GM10847 (cell line): Measurements from ENCODE around the gene RNF133.

Experiments
- POLR2A ChIP-seq: IDR thresholded peaks from 2 replicates; pipeline ENCODE4 v1.6.1; 2011; ENCODE audit not compliant: insufficient read length; ENCODE audit errors: extremely low read depth

The RNF133 gene

DNA sequence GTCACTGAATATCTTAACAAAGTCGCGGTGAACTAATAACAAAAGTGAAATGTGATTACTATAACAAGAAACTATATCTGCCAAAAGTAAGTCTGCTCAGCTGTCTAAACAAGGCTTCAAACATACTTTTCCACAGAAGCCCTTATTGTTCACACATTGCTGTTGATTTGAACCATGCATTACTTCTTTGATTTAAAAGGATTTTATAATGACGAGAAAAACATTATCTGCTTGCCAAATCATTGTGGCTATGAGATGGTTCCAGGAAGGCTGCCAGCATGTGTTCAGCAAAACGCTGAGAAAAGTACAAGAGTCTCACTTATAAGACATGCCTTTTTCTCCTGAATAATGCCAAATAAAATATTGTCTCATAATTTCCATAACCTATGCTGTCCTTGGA is 24.4 kb downstream of the RNF133 start:
- no peak for TF ChIP-seq POLR2A

DNA sequence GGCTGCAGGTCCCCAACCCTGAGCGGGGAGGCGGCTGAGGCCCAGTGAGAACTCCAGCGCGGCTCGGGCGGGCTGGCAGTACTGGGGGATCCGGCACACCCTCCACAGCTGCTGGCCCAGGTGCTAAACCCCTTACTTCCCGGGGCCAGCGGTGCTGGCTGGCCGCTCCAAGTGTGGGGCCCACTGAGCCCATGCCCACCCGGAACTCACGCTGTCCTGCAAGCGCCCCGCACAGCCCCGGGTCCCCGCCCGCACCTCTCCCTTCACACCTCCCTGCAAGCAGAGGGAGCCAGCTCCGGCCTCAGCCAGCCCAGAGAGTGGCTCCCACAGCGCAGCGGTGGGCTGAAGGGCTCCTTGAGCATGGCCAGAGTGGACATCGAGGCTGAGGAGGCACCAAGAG is 25.0 kb downstream of the RNF133 start:
- no peak for TF ChIP-seq POLR2A

DNA sequence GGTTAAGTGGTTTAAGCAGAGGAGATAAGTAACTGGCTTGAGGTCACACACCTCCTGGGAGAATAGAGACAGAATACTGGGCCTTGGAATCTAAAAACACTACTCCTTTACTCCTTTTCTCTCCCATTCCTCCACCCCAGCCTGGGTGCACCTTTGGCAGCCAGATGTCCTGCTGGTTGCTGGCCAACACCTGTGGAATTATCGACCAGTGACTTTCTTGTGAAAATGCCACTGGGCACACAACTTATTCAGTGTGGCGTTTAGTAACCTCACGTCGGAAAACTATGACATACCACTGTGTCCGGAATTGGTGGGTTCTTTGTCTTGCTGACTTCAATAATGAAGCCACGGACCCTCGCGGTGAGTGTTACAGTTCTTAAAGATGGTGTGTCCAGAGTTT is 26.4 kb downstream of the RNF133 start:
- no peak for TF ChIP-seq POLR2A

DNA sequence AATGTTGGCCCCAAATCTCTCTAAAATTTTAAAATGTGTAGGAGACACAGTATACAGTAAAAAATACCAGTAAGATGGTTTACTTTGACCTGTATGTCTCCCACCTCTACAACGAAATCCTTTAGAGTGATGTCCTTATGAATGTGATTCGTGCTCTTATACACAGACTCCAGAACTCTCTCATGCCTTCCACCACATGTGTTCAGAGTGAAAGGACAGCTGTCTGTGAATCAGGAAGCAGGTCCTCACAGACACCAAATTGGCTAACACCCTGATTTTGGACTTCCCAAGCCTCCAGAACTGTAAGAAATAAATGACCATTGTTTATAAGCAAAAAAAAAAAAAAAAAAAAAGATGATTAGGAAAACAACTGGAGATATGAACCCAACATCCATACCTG is 35.2 kb downstream of the RNF133 start:
- no peak for TF ChIP-seq POLR2A

DNA sequence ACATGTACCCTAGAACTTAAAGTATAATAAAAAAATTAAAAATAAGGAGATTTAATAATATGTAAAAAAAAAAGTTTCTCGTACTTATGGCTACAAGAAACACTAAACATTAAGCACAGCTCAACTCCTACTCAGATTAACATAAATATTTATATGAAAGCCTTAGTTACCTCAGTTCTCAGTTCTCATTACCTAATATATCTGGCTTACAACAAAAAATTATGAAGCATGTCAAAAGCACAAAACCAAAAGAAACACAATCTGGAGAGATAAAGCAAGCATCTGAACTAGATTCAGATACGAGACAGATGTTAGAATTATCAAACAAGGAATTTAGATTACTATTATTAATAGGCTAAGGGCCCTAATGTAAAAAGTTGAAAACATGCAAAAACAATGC is 40.1 kb downstream of the RNF133 start:
- TF ChIP-seq POLR2A: no peak

DNA sequence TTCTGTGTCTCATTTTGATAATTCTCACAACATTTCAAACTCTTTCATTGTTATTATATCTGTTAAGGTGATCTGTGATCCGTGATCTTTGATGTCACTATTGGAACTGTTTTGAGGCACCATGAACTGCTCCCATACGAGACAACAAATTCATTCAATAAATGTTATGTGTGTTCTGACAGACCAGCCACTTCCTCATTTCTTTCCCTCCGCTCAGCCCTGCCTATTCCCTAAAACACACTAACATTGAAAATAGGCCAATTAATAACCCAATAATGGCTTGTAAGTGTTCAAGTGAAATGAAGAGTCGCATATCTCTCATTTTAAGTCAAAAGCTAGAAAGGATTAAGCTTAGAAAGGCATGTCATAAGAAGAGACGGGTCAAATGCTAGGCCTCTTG is 45.2 kb downstream of the RNF133 start:
- TF ChIP-seq POLR2A: no peak

DNA sequence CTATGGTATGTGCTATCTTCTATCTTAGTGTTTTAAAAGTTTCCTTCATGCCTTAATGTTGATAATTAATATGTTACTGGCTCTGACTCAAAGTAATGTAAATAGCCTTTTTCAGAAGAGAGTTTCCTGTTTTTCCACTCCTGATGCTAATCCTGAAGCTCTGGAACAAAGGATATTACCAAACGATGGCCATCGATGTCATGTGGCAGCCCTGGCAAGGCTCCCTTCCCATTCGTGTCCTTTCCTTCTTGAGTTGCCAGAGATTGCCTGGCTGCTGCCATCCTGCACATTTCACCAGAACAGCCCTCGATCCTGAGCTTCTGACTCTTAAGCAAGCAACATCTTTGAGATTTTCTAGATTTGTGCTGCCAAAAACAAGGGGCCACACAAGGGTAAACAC is 46.0 kb downstream of the RNF133 start:
- TF ChIP-seq POLR2A: no peak

DNA sequence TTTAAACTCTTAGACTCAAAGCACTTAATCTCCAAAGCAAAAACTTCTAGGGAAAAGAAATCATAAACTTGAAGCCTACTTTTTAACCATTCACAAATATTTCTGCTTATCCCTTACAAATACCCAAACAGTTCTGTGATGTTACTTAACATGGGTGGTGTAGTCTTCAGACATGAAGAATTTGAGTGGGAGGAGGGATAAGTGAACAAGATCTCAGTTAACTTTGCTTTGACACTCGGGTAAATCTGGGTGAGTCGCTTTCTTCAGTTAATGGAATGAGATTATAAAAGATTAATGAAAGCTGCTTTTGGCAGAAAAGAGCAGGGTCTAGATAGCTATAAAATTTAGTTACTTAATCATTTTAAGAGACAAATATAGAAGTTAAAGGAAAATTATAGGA is 47.5 kb downstream of the RNF133 start:
- TF ChIP-seq POLR2A: no peak
